Glomerular visceral epithelial cell (primary cell): ENCODE data around the gene HADH.
"Not testable (repeated sequence)": the region's sequence is repeated elsewhere in the genome, so short reads cannot be mapped to it uniquely, and the experiment has no call there.

Experiments
- DNase-seq: peaks from one replicate; pipeline ENCODE4 v3.0.0-alpha.2; 2016; ENCODE audit errors: extremely low spot score

The HADH gene

GRCh38 chr4:107989537-107990386 is at the start of gene HADH:
TSS of gene HADH (plus strand) at chr4:107989889. CDS start at chr4:107989933, 44 bp downstream.
- DNase-seq = peak; percentile 92

DNA sequence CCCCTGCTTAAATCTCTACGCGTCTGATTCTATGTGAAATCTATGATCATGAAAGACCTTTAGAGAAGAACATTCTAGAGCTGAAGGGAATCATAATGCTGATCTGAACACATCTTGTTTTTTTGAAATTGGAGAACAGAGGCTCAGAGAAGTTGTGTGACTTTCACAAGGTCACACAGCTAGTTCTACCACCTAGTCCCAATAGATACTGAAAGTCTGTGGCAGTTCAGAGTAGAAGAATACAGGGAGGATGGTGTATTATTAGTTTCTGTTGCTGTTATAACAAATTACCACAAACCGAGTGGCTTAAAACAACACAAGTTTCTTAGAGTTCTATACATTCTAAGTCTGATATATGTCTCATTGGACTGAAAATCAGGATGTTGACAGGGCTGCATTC is 43.9 kb upstream of the HADH start:
- no peak for DNase-seq

DNA sequence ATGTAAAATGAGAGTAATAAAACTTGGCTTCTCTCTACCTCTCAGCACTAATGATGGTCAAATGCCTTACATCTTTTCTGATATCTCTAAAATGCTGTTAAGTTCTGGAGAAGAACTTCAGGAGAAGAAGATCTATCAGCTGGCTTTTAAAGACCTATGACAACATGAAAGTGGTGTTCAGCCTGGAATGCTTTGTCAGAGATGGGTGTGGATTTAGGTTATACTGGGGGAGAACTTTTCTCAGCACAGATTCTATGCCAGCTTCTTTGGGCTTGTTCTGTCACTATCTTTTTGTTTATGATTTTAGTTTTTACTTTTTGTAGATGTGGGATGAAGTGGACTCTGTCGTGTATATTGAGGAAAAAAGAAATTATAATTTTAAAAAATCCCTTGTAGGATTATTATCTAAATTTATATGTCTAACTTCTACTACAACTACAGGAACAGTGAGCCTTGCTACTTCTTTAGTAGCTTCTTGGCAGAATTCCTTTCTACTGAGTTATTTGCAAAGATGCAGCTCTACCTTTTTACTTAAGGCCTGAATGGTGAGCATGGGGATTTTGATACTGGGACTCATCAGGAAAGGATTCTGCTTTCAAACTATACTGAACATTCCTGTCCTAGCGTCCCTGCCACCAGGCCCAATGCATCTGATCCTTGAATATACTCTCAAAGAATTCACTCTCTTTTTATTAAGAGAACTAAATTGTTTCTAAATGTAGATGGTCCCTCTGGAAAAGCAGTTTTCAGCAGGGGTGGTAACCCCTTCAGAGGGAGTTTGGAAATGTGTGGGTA is 38.7 kb upstream of the HADH start:
- no peak for DNase-seq

DNA sequence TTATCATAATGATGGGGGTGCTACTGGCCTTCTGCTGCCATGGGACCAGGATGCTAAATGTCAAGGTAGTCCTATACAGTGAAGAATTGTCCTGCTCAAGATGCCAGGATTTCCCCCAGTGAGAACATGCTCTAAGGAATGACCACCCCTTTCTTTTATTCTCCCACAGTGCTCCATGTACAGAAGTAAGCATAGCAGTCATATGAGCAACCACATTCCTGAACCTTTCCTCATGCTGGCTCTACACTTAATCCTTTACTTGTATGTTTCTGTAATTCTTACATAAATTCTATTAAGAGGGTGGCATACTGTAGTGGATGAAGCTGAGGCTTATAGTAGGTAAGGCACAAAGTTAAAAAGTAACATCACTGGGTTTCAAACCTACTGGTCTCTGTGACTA is 38.1 kb upstream of the HADH start:
- peak; percentile 50 for DNase-seq

DNA sequence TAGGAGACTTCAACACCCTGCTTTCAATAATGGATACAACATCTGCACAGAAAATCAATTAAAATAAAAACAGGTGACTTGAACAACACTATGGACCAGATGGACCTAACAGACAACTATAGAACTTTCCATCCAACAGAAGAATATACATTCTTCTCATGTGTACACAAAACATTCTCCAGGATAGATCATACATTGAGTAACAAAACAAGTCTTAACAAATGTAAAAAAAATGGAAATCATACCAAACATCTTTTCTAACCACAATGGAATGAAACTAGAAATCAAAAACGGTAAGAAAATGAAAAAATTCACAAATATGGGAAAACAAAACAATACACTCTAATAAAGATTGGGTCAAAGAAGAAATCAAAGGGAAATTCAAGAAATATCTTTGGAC is 33.7 kb upstream of the HADH start:
- DNase-seq = no peak

DNA sequence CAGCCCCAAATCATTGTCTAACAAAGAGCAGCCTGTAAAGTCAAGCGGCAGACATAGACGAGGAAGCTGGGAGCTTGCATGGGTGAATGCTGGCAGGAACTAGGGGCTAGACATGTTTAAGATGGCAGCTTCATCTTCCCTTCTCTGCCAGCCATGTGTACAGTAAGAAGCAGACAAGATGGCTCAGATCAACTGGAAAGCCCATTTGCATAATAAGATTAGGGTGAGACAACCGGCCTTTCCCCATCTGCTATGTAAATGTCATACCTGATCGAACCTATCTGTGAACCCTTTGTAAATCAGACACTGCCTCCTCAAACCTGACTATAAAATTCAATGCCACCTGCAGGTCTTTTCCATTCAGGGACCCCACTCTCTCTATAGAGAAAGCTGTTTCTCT is 22.8 kb upstream of the HADH start:
- DNase-seq = no peak

DNA sequence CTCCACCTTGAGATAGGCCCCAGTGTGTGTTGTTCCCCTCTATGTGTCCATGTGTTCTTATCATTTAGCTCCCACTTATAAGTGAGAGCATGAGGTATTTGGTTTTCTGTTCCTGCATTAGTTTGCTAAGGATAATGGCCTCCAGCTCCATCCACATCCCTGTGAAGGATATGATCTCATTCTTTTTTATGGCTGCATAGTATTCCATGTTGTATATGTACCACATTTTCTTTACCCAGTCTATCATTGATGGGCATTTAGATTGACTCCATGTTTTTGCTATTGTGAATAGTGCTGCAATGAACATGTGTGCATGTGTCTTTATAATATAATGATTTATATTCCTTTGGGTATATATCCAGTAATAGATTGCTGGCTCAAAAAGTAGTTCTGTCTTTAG is 22.2 kb upstream of the HADH start:
- DNase-seq = not testable (repeated sequence)

GRCh38 chr4:107967921-107968320 is 21.8 kb upstream of the HADH start:
- not testable (repeated sequence) for DNase-seq

- DNase-seq = no peak
Observed at GRCh38 chr4:107970063-107970798, 19.5 kb upstream of the HADH start.

DNA sequence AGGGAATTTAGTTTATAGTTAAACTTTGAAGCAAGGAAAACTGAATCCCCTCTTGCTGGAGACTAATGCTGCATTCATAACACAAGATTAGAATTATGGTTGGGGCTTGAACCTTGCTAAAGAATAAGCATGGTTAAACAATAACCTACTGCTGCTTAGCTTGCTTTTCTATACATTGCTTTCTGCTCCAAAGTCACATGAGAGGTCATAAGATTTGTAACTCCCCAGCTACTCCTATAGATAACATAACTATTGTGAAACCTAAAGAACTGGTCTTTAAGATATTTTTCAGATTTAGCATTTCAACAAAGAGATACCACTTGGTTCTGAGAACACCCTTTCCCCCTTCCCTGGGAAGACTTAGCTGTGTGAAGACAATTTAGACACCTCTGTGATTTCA is 17.1 kb upstream of the HADH start:
- no peak for DNase-seq

- DNase-seq = no peak
Observed at GRCh38 chr4:107974523-107974922, 15.2 kb upstream of the HADH start.

DNA sequence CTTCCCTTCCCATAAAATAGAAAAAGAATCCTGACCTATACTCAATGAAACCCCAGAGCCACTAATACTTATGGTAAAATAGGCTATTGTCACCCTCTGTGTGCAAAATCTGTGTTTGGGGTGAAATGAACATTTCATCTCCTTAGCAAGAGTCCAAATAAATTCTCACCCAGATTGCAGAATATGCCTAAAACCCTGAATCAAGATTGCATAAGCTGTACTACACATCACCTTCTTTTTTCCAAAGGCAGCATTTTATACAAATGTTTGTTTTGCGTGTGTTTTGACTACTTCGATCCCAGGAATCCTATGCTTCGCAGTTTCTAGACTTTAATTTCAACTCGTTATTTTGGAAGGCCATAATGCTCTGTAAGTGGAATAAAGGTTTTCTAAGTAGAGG is 12.2 kb upstream of the HADH start:
- no peak for DNase-seq

DNA sequence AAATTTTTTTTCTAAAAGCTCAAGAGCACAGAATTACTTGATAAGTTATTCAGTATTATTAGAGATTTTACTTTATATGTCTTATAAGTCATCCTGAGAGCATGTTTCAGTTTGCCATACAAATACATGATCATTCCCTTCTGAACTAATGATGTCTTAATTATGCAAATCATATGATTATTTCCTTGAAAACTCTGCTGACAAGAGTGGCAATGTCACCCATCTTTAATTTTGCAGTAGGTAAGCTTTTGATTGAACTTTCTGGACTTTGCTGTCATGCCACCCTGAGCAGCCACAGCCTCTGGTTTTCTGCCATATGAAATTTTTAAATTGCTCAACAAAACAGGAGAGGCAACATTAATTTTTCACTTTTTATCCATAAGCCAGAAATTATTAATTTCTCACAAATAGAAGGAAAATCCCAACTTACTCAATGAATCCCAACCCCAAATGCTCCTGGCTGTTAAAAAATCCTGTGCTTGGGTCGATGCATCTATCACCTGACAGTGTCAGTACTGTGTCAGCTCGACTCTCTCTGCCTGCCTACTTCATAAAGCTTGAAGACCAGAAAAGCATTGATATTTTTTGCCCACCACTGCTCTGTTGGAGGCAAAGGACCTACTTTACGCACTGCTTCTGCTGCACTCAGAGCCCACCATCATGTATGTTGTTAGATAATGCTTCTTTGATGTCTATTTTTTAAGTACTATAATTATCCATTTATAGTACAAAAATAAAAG is 11.6 kb upstream of the HADH start:
- DNase-seq = no peak

GRCh38 chr4:107978716-107979451 is 10.8 kb upstream of the HADH start:
- DNase-seq = no peak

GRCh38 chr4:107987916-107988762 is 1.6 kb upstream of the HADH start:
- peak; percentile 9 for DNase-seq

- DNase-seq = no peak
Observed at GRCh38 chr4:107988763-107989035, 990 bp upstream of the HADH start.

DNA sequence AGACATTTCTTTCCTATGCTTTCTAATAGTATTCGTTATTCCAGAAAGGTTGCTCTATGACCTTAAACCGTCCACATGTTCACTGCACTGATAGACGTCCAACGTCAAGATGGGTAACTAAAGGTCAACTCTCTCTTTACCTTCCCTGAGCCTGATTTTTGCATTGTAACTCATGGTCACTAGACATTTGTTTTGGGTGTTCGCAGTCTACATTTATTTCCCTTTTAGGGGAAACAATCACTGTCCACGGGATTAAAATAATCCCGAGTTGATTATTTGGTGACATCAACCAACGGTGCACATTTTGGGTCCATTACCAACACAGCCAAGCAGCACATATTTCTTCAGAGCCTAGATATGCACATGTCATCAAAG is 540 bp upstream of the HADH start:
- DNase-seq = no peak

DNA sequence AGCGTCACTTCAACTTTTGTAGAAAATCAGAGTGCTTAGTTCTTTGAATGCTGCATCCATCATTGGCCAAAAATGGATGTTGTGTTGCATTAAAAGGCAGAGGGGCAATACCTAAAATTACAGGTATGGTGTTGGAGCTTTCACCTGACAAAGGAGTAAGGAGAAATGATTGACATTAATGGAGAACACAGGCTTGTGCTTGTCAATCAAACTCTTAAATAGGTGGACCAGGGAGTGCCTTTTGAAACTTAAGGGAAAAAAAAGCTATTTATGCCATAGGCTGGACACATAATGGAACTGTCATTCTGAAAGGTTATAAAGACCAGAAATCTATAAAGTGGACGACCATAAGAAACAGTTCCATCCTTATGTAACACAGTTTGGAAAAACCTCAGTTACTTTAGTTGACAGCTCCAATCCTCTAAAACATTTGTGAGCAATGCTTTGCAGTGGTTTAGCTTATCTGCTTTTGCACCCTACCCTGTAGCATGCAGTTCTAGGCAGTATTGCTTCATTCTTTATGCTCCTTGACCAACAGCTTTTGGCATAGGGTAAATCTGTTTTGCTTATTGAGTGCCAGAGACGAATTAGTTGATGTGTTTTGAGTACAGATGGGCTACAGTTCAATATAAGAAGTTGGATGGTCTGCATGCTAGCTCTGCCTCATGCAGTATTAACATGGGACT is 2.4 kb downstream of the HADH start:
- DNase-seq = no peak

- no peak for DNase-seq
Observed at GRCh38 chr4:107993969-107994368, 4.3 kb downstream of the HADH start.

- DNase-seq = no peak
Observed at GRCh38 chr4:107994894-107995293, 5.2 kb downstream of the HADH start.
